NB4 (cell line): ENCODE results near the gene CDKL4.

Experiments used
- CTCF ChIP-seq: IDR thresholded peaks from one replicate; pipeline ENCODE4 v1.5.1; 2012; ENCODE audit warnings: low read depth, low read length
- MYC ChIP-seq: IDR thresholded peaks from 2 replicates; pipeline ENCODE4 v1.6.1; 2011; ENCODE audit warnings: low read depth, low read length

GRCh38 chr2:39283561-39283960 lies 39.8 kb upstream of the CDKL4 start:
- TF ChIP-seq MYC (no peak), CTCF (no peak)
